Loucy (cell line): ENCODE measurements around the gene FAP.

Experiments
- EZH2phosphoT487 ChIP-seq: fragments of 200-600 bp; IDR thresholded peaks from 2 replicates; pipeline ENCODE4 v1.6.1; 2018; ENCODE audit warnings: antibody characterized with exemption, mild to moderate bottlenecking, moderate library complexity, borderline replicate concordance
- TF ChIP-seq, protein P1 (sequence below): fragments of 200-600 bp; sonication (generic); conservative IDR thresholded peaks from 2 replicates; pipeline ENCODE4 v1.5.1; 2014; ENCODE audit warnings: mild to moderate bottlenecking, antibody characterized with exemption, low read length

DNA sequence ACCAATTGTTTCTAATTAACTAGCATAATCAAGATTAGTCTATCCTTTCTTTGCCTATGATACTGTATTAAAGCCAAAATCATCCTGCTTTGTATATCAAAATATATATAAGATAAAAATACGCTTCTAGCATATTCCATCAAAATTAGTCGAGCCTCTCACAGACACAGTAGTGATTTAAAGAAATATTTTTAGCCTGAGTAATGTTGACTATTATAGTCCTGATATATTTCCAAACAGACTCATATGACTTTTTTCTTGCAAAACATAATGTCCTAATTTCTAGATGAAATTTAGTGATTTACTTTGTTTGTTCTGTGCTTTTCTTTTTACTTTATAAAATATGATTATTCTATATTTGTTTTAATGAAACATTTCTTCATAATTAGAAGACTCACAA is 30.9 kb downstream of the FAP start:
- TF ChIP-seq, protein P1, sequence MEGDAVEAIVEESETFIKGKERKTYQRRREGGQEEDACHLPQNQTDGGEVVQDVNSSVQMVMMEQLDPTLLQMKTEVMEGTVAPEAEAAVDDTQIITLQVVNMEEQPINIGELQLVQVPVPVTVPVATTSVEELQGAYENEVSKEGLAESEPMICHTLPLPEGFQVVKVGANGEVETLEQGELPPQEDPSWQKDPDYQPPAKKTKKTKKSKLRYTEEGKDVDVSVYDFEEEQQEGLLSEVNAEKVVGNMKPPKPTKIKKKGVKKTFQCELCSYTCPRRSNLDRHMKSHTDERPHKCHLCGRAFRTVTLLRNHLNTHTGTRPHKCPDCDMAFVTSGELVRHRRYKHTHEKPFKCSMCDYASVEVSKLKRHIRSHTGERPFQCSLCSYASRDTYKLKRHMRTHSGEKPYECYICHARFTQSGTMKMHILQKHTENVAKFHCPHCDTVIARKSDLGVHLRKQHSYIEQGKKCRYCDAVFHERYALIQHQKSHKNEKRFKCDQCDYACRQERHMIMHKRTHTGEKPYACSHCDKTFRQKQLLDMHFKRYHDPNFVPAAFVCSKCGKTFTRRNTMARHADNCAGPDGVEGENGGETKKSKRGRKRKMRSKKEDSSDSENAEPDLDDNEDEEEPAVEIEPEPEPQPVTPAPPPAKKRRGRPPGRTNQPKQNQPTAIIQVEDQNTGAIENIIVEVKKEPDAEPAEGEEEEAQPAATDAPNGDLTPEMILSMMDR, result no peak
- TF ChIP-seq EZH2phosphoT487, result no peak
